ENCODE results near the gene RNF114.

DNA sequence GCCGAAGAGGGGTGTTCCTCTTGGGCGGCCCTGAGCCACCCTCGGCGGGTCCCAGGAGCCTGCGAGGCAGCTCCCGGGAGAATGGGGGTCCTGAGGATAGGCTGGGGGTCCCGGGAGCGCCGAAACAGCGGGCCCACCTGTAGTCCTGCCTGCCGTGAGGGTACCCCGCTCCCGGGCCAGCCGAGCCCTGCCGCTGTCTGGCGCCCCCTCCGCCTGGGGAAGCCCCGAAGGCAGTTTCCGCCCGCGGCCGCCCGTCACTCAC, 21.1 kb upstream of the RNF114 start:
- TF ChIP-seq, protein P1, sequence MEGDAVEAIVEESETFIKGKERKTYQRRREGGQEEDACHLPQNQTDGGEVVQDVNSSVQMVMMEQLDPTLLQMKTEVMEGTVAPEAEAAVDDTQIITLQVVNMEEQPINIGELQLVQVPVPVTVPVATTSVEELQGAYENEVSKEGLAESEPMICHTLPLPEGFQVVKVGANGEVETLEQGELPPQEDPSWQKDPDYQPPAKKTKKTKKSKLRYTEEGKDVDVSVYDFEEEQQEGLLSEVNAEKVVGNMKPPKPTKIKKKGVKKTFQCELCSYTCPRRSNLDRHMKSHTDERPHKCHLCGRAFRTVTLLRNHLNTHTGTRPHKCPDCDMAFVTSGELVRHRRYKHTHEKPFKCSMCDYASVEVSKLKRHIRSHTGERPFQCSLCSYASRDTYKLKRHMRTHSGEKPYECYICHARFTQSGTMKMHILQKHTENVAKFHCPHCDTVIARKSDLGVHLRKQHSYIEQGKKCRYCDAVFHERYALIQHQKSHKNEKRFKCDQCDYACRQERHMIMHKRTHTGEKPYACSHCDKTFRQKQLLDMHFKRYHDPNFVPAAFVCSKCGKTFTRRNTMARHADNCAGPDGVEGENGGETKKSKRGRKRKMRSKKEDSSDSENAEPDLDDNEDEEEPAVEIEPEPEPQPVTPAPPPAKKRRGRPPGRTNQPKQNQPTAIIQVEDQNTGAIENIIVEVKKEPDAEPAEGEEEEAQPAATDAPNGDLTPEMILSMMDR (IDR thresholded peaks at IDR 0.05): no peak
- TF ChIP-seq POLR2A (IDR thresholded peaks at IDR 0.05): no peak

Measured in thyroid gland (tissue), 4 donors.